ENCODE data around the gene SMOC2.

Gene SMOC2

GRCh38 chr6:168415098-168415992, 25.6 kb upstream of the SMOC2 start:
- no peak for DNase-seq (ENCODE audit: extremely low spot score, insufficient read length, low read depth)
- FAIRE-seq, result no peak

GRCh38 chr6:168415993-168416530, 24.9 kb upstream of the SMOC2 start:
- DNase-seq (ENCODE audit: extremely low spot score, insufficient read length, low read depth), result no peak
- no peak for FAIRE-seq

- no peak for FAIRE-seq
Measured at GRCh38 chr6:168416531-168416930, 24.5 kb upstream of the SMOC2 start.

GRCh38 chr6:168417191-168417590, 23.8 kb upstream of the SMOC2 start:
- no peak for DNase-seq (ENCODE audit: extremely low spot score, insufficient read length, low read depth)
- FAIRE-seq, result no peak

More at GRCh38 chr6:168416531-168416930, 24.5 kb upstream of the SMOC2 start:
- DNase-seq (ENCODE audit: extremely low spot score, insufficient read length, low read depth), result no peak

GRCh38 chr6:168417679-168418557, 23.1 kb upstream of the SMOC2 start:
- no peak for FAIRE-seq
- no peak for DNase-seq (ENCODE audit: extremely low spot score, insufficient read length, low read depth)

- no peak for FAIRE-seq
- no peak for DNase-seq (ENCODE audit: extremely low spot score, insufficient read length, low read depth)
Measured at GRCh38 chr6:168418711-168419121, 22.3 kb upstream of the SMOC2 start.

GRCh38 chr6:168419569-168419968, 21.4 kb upstream of the SMOC2 start:
- FAIRE-seq, result no peak
- DNase-seq (ENCODE audit: extremely low spot score, insufficient read length, low read depth), result no peak

GRCh38 chr6:168420084-168420483, 20.9 kb upstream of the SMOC2 start:
- FAIRE-seq (no peak), DNase-seq (ENCODE audit: extremely low spot score, insufficient read length, low read depth) (no peak)

- FAIRE-seq (no peak), DNase-seq (ENCODE audit: extremely low spot score, insufficient read length, low read depth) (no peak)
Measured at GRCh38 chr6:168420706-168421105, 20.3 kb upstream of the SMOC2 start.

- FAIRE-seq (no peak), DNase-seq (ENCODE audit: extremely low spot score, insufficient read length, low read depth) (no peak)
Measured at GRCh38 chr6:168427184-168427583, 13.8 kb upstream of the SMOC2 start.

GRCh38 chr6:168428052-168428826, 12.7 kb upstream of the SMOC2 start:
- FAIRE-seq, result no peak
- no peak for DNase-seq (ENCODE audit: extremely low spot score, insufficient read length, low read depth)

- DNase-seq (ENCODE audit: extremely low spot score, insufficient read length, low read depth) (no peak), FAIRE-seq (no peak)
Measured at GRCh38 chr6:168428863-168429262, 12.1 kb upstream of the SMOC2 start.

GRCh38 chr6:168432196-168432595, 8.8 kb upstream of the SMOC2 start:
- FAIRE-seq (no peak), DNase-seq (ENCODE audit: extremely low spot score, insufficient read length, low read depth) (no peak)

GRCh38 chr6:168433898-168434297, 7.1 kb upstream of the SMOC2 start:
- FAIRE-seq, result no peak

GRCh38 chr6:168434505-168434904, 6.5 kb upstream of the SMOC2 start:
- FAIRE-seq (no peak), DNase-seq (ENCODE audit: extremely low spot score, insufficient read length, low read depth) (no peak)

More at GRCh38 chr6:168433898-168434297, 7.1 kb upstream of the SMOC2 start:
- DNase-seq (ENCODE audit: extremely low spot score, insufficient read length, low read depth), result no peak

- FAIRE-seq (no peak), DNase-seq (ENCODE audit: extremely low spot score, insufficient read length, low read depth) (no peak)
Measured at GRCh38 chr6:168437751-168438150, 3.2 kb upstream of the SMOC2 start.

GRCh38 chr6:168438783-168439520, 2.0 kb upstream of the SMOC2 start:
- FAIRE-seq (no peak), DNase-seq (ENCODE audit: extremely low spot score, insufficient read length, low read depth) (no peak)

- FAIRE-seq (no peak), DNase-seq (ENCODE audit: extremely low spot score, insufficient read length, low read depth) (no peak)
Measured at GRCh38 chr6:168439794-168440450, 1.1 kb upstream of the SMOC2 start.

Data from GM18507 (cell line).